Ovary (tissue), 9 donors: Measurements from ENCODE around the gene ATAD3C. TPM values are rescaled to one million over a fixed set of nuclear protein-coding genes. Genes with fewer than 3 reads are reported as not detected.
"Not testable (repeated sequence)": the region's sequence is repeated elsewhere in the genome, so short reads cannot be mapped to it uniquely, and the experiment has no call there.

Experiments used
- DNase-seq, 5 donors: peaks; one replicate each; pipeline ENCODE4 v3.0.0-alpha.2; 2019 to 2020
- H3K27ac ChIP-seq, 2 donors: fragments of 200-600 bp; one replicate each; pipeline versions ENCODE4 v1.5.1 to v1.8.0; 2019 to 2022
- H3K27me3 ChIP-seq: fragments of 200-600 bp; one replicate; pipeline ENCODE4 v1.8.0; 2022
- H3K36me3 ChIP-seq: fragments of 200-600 bp; sonication (generic); one replicate; pipeline ENCODE4 v1.5.1; 2019
- H3K4me1 ChIP-seq: one replicate; pipeline ENCODE4 v1.8.1; 2013; ENCODE audit warnings: mild to moderate bottlenecking, moderate library complexity; ENCODE audit not compliant: insufficient read depth
- H3K4me3 ChIP-seq: fragments of 200-600 bp; sonication (generic); one replicate; pipeline ENCODE4 v1.5.1; 2017
- H3K9me3 ChIP-seq, 2 donors: fragments of 200-600 bp in 1 of 2; sonication (generic) in 1 of 2; one replicate each; pipeline versions ENCODE4 v1.5.1 to v1.8.1; 2013 to 2019; ENCODE audit warnings: mild to moderate bottlenecking in 1 of 2, moderate library complexity in 1 of 2
- CTCF ChIP-seq, 3 donors: fragments of 450-650 bp in 2 of 3; fragments of 200-600 bp in 1 of 3; IDR thresholded peaks; one replicate each; pipeline versions ENCODE4 v1.5.1 to v1.8.0; 2016 to 2022; ENCODE audit warnings: antibody characterized with exemption in 3 of 3, mild to moderate bottlenecking in 1 of 3
- EP300 ChIP-seq: sonication (generic); formaldehyde crosslinking; IDR thresholded peaks from one replicate; pipeline ENCODE4 v1.6.1; 2017; ENCODE audit warnings: antibody characterized with exemption
- POLR2A ChIP-seq: fragments of 450-650 bp; IDR thresholded peaks from one replicate; pipeline ENCODE4 v1.6.1; 2017; ENCODE audit warnings: antibody characterized with exemption, mild to moderate bottlenecking, moderate library complexity
- WGBS, 3 donors: extraction: QIAGEN DNeasy Blood & Tissue Kit in 1 of 3; methylation state at CpG; one replicate each; pipeline versions ENCODE4 v1.1.5 to v1.1.7; 2013 to 2017; 5-methylcytosine and 5-hydroxymethylcytosine counted together
- intact Hi-C, 4 donors: fragments of 100-400 bp; cut with DNase I; formaldehyde crosslinking; loops; one replicate each; pipeline versions ENCODE4 v1.11.0 to v1.15.1; 2022 to 2023
- polyA plus RNA-seq, 2 donors: library from polyadenylated mRNA; stranded (reverse); fragments of 200-250 nt in 1 of 2; fragments of 350-450 nt in 1 of 2; fragmentation: Illumina TruSeq in 1 of 2; extraction: RNeasy Lipid Tissue Mini Kit (QIAGEN cat#74804) in 1 of 2; gene quantifications; one replicate each; pipeline ENCODE4 v1.2.3, GENCODE V29; 2013 to 2014
- total RNA-seq, 7 donors: library from RNA; depleted of rRNA in 2 of 7; stranded (reverse); fragments of >200 nt in 2 of 7; fragmentation: NEBNext Ultra II Directional in 3 of 7; extraction: Animal tissue kit (Norgen Biotek cat#: 25700) in 3 of 7; gene quantifications; one replicate each; pipeline versions ENCODE4 v1.1.0 to v1.2.4, GENCODE V29; 2016 to 2023
- donor health status: DM: no; HTN: no; CAD: no; lungs with moderate emphysema.
- donor health status: DM: no; HTN: no; CAD: no.
- donor health status: Bipolar disorder and iron deficiency.
- donor health status: DM: yes; HTN: yes; CAD: no.
- donor health status: DM: no; HTN: no; CAD: no.
- donor health status: DM: yes; HTN: yes; CAD: no.

The ATAD3C gene
- total and polyA plus RNA-seq, 9 donors, result 0.53 to 5.3 (median 3.6) TPM

GRCh38 chr1:1460540-1461130 lies 11.1 kb downstream of the ATAD3C start:
- Histone ChIP-seq H3K4me3 (no peak overlapping the region), H3K36me3 (no peaks in the 10 kb centered on the region), H3K27me3 (no peaks in the 10 kb centered on the region), H3K27ac (no peak overlapping the region), H3K4me1 (peaks cover 4% of the 10 kb centered on the region), H3K9me3 (no peaks in the 10 kb centered on the region)
- no peak for DNase-seq
- 78 to 86% (median 79%) methylated on average over 26 to 27 of the region's 27 CpGs for WGBS, 3 donors
- TF ChIP-seq POLR2A (no peak), CTCF (IDR thresholded peaks at IDR 0.05) (no peak), EP300 (no peak)
- intact Hi-C loops, result no loop called here

- intact Hi-C loops, result no loop called here
- H3K4me1 ChIP-seq, result peaks cover 4% of the 10 kb centered on the region
- WGBS, 3 donors, result 57 to 69% (median 58%) methylated on average over 18 of the region's 18 CpGs
- DNase-seq, result no peak
- no peaks in the 10 kb centered on the region for H3K27me3 ChIP-seq
- H3K9me3 ChIP-seq, result no peaks in the 10 kb centered on the region
- TF ChIP-seq EP300, result no peak
- no peak for TF ChIP-seq CTCF (IDR thresholded peaks at IDR 0.05)
- TF ChIP-seq POLR2A, result no peak
- H3K27ac ChIP-seq, result no peak overlapping the region
- H3K4me3 ChIP-seq, result no peak overlapping the region
- no peaks in the 10 kb centered on the region for H3K36me3 ChIP-seq
Measured at GRCh38 chr1:1461721-1462317, 12.3 kb downstream of the ATAD3C start.

- 20 to 35% (median 23%) methylated on average over 20 to 26 of the region's 26 CpGs for WGBS, 3 donors
- TF ChIP-seq POLR2A, result no peak
- no peak for TF ChIP-seq EP300
- TF ChIP-seq CTCF (IDR thresholded peaks at IDR 0.05), result no peak
- Histone ChIP-seq H3K4me3 (no peak overlapping the region), H3K27me3 (no peaks in the 10 kb centered on the region), H3K27ac (no peak overlapping the region), H3K9me3 (no peaks in the 10 kb centered on the region), H3K36me3 (no peaks in the 10 kb centered on the region), H3K4me1 (peaks cover 4% of the 10 kb centered on the region)
- DNase-seq, result peak; percentile 54 to 80 (median 74)
- intact Hi-C loops, result no loop called here
Measured at GRCh38 chr1:1462318-1462966, 13.0 kb downstream of the ATAD3C start.

GRCh38 chr1:1463312-1463711 lies 13.8 kb downstream of the ATAD3C start:
- intact Hi-C loops, result no loop called here
- H3K9me3 ChIP-seq, result no peaks in the 10 kb centered on the region
- H3K4me3 ChIP-seq, result no peak overlapping the region
- H3K36me3 ChIP-seq, result no peaks in the 10 kb centered on the region
- H3K27ac ChIP-seq, result no peak overlapping the region
- DNase-seq, result no peak
- TF ChIP-seq CTCF (IDR thresholded peaks at IDR 0.05), result no peak
- 89 to 93% (median 92%) methylated on average over 7 of the region's 7 CpGs for WGBS, 3 donors
- peaks cover 4% of the 10 kb centered on the region for H3K4me1 ChIP-seq
- no peaks in the 10 kb centered on the region for H3K27me3 ChIP-seq

GRCh38 chr1:1468196-1468985 lies 18.9 kb downstream of the ATAD3C start:
- DNase-seq, intact Hi-C loops: not testable (repeated sequence)
- 72 to 82% (median 74%) methylated on average over 33 to 37 of the region's 44 CpGs for WGBS, 3 donors

More at GRCh38 chr1:1468196-1468985, 18.9 kb downstream of the ATAD3C start:
- not testable (repeated sequence) for H3K9me3 ChIP-seq, H3K27me3 ChIP-seq, H3K36me3 ChIP-seq, H3K27ac ChIP-seq, H3K4me1 ChIP-seq, H3K4me3 ChIP-seq
